ENCODE measurements around the gene TIMMDC1.

Gene TIMMDC1

GRCh38 chr3:119518026-119518425, 19.7 kb downstream of the TIMMDC1 start:
- no peak overlapping the region for H3K9ac ChIP-seq (ENCODE audit: low read length)
- no peaks in the 10 kb centered on the region for H3K27me3 ChIP-seq (ENCODE audit: low read length)
- peaks cover 24% of the 10 kb centered on the region for H3F3A ChIP-seq (ENCODE audit: insufficient read depth)
- H3K27ac ChIP-seq (ENCODE audit: low read depth, low read length): no peak overlapping the region
- no peak overlapping the region for H2AFZ ChIP-seq (ENCODE audit: low read depth, low read length, severe bottlenecking)
- H3K36me3 ChIP-seq (ENCODE audit: low read length): peaks cover 71% of the 10 kb centered on the region
- H3K9me3 ChIP-seq (ENCODE audit: insufficient read depth, low read length): no peaks in the 10 kb centered on the region
- no peak overlapping the region for H3K4me2 ChIP-seq (ENCODE audit: low read depth, low read length, poor library complexity, severe bottlenecking)
- no peaks in the 10 kb centered on the region for H3K79me2 ChIP-seq (ENCODE audit: insufficient read depth, low read length)
- H4K20me1 ChIP-seq (ENCODE audit: low read depth, low read length): no peaks in the 10 kb centered on the region
- H3K4me3 ChIP-seq (ENCODE audit: insufficient read depth, low read length, poor library complexity, severe bottlenecking): no peak overlapping the region
- H3K9me2 ChIP-seq (replicated peaks; ENCODE audit: insufficient read depth, low read length): no peaks in the 10 kb centered on the region
- TF ChIP-seq CTCF (IDR thresholded peaks at IDR 0.05; ENCODE audit: insufficient read depth, low read length, poor library complexity, severe bottlenecking) (no peak), EZH2phosphoT487 (conservative IDR thresholded peaks at IDR 0.05; ENCODE audit: low read length) (no peak)

- H3K27ac ChIP-seq (ENCODE audit: low read depth, low read length): no peak overlapping the region
- H3F3A ChIP-seq (ENCODE audit: insufficient read depth): peaks cover 38% of the 10 kb centered on the region
- TF ChIP-seq CTCF (IDR thresholded peaks at IDR 0.05; ENCODE audit: insufficient read depth, low read length, poor library complexity, severe bottlenecking) (peak; percentile 29), EZH2phosphoT487 (conservative IDR thresholded peaks at IDR 0.05; ENCODE audit: low read length) (no peak)
- H2AFZ ChIP-seq (ENCODE audit: low read depth, low read length, severe bottlenecking): no peak overlapping the region
- H3K79me2 ChIP-seq (ENCODE audit: insufficient read depth, low read length): no peaks in the 10 kb centered on the region
- no peak overlapping the region for H3K4me2 ChIP-seq (ENCODE audit: low read depth, low read length, poor library complexity, severe bottlenecking)
- H3K9ac ChIP-seq (ENCODE audit: low read length): no peak overlapping the region
- H3K4me3 ChIP-seq (ENCODE audit: insufficient read depth, low read length, poor library complexity, severe bottlenecking): no peak overlapping the region
- H3K9me2 ChIP-seq (replicated peaks; ENCODE audit: insufficient read depth, low read length): no peaks in the 10 kb centered on the region
- no peaks in the 10 kb centered on the region for H4K20me1 ChIP-seq (ENCODE audit: low read depth, low read length)
- H3K36me3 ChIP-seq (ENCODE audit: low read length): peaks cover 65% of the 10 kb centered on the region
- no peaks in the 10 kb centered on the region for H3K27me3 ChIP-seq (ENCODE audit: low read length)
- H3K9me3 ChIP-seq (ENCODE audit: insufficient read depth, low read length): no peaks in the 10 kb centered on the region
Observed at GRCh38 chr3:119524931-119525662, 26.8 kb downstream of the TIMMDC1 start.

GRCh38 chr3:119527714-119528113, 29.4 kb downstream of the TIMMDC1 start:
- H3K4me3 ChIP-seq (ENCODE audit: insufficient read depth, low read length, poor library complexity, severe bottlenecking): no peak overlapping the region
- no peak overlapping the region for H3K4me2 ChIP-seq (ENCODE audit: low read depth, low read length, poor library complexity, severe bottlenecking)
- TF ChIP-seq EZH2phosphoT487 (conservative IDR thresholded peaks at IDR 0.05; ENCODE audit: low read length): no peak
- no peak for TF ChIP-seq CTCF (IDR thresholded peaks at IDR 0.05; ENCODE audit: insufficient read depth, low read length, poor library complexity, severe bottlenecking)
- H3K9me3 ChIP-seq (ENCODE audit: insufficient read depth, low read length): no peaks in the 10 kb centered on the region
- H3K79me2 ChIP-seq (ENCODE audit: insufficient read depth, low read length): no peaks in the 10 kb centered on the region
- H4K20me1 ChIP-seq (ENCODE audit: low read depth, low read length): no peaks in the 10 kb centered on the region
- H3K27me3 ChIP-seq (ENCODE audit: low read length): no peaks in the 10 kb centered on the region
- H3K9ac ChIP-seq (ENCODE audit: low read length): no peak overlapping the region
- no peak overlapping the region for H2AFZ ChIP-seq (ENCODE audit: low read depth, low read length, severe bottlenecking)
- H3F3A ChIP-seq (ENCODE audit: insufficient read depth): peaks cover 30% of the 10 kb centered on the region
- peaks cover 49% of the 10 kb centered on the region for H3K36me3 ChIP-seq (ENCODE audit: low read length)
- no peaks in the 10 kb centered on the region for H3K9me2 ChIP-seq (replicated peaks; ENCODE audit: insufficient read depth, low read length)
- H3K27ac ChIP-seq (ENCODE audit: low read depth, low read length): no peak overlapping the region
